ENCODE data around the gene RRM1. TPM values are rescaled to one million over a fixed set of nuclear protein-coding genes. Genes with fewer than 3 reads are reported as not detected.

Gene RRM1
- total and polyA plus RNA-seq, 9 of the 15 experiments (the other 6 are each of a cell fraction or from before 2014, with no cell fraction given): 113 to 270 (median 163) TPM

- TF ChIP-seq VEZF1 (CRISPR knock-in tag; IDR thresholded peaks at IDR 0.05) (no peak), E2F1 (CRISPR knock-in tag; IDR thresholded peaks at IDR 0.05) (no peak), ZBTB33 (CRISPR knock-in tag; IDR thresholded peaks at IDR 0.05) (peak; percentile 47; the same call in 1 of the 2 replicates), CC2D1A (IDR thresholded peaks at IDR 0.05) (peak; percentile 69), ATF1 (CRISPR knock-in tag; IDR thresholded peaks at IDR 0.05) (no peak), ATF1 (tag; IDR thresholded peaks at IDR 0.05) (no peak), ETV6 (IDR thresholded peaks at IDR 0.05; ENCODE audit: borderline replicate concordance in 1 of 2, low read depth in 2 of 2, low read length in 1 of 2) (no peak), ETV6 (CRISPR knock-in tag; IDR thresholded peaks at IDR 0.05; ENCODE audit: borderline replicate concordance) (no peak), SIN3B (IDR thresholded peaks at IDR 0.05; ENCODE audit: low read depth) (0 out of 2 replicates have a peak, but pooled peaks have one; percentile 13), EHMT2 (IDR thresholded peaks at IDR 0.05) (no peak), BHLHE40 (IDR thresholded peaks at IDR 0.05; ENCODE audit: low read length) (no peak), ZNF174 (CRISPR knock-in tag; IDR thresholded peaks at IDR 0.05) (no peak), ZKSCAN3 (CRISPR knock-in tag; IDR thresholded peaks at IDR 0.05) (no peak), STAG1 (CRISPR knock-in tag; IDR thresholded peaks at IDR 0.05; ENCODE audit: borderline replicate concordance) (peak; percentile 78; the same call in 1 of the 2 replicates), YY1 (IDR thresholded peaks at IDR 0.05; ENCODE audit: borderline replicate concordance in 1 of 3, control insufficient read depth in 1 of 3, extremely low read depth in 1 of 3, insufficient read depth in 3 of 3, insufficient read length in 1 of 3, insufficient replicate concordance in 2 of 3, low read depth in 1 of 3, low read length in 2 of 3) (peak; percentile 23 to 91 (median 40)), PRMT5 (CRISPR knock-in tag; IDR thresholded peaks at IDR 0.05) (no peak), ZNF707 (CRISPR knock-in tag; conservative IDR thresholded peaks at IDR 0.05) (no peak), CTCFL (IDR thresholded peaks at IDR 0.05; ENCODE audit: borderline replicate concordance, insufficient read depth, low read depth, low read length, poor library complexity, severe bottlenecking) (no peak), SMARCA4 (IDR thresholded peaks at IDR 0.05) (no peak), ELF2 (CRISPR knock-in tag; IDR thresholded peaks at IDR 0.05) (no peak), KAT2B (IDR thresholded peaks at IDR 0.05; ENCODE audit: low read depth, low read length) (no peak), KAT7 (CRISPR knock-in tag; IDR thresholded peaks at IDR 0.05; ENCODE audit: borderline replicate concordance) (no peak), BDP1 (IDR thresholded peaks at IDR 0.05; ENCODE audit: insufficient read depth, insufficient read length) (no peak)
Measured at GRCh38 chr11:4072668-4073285, 21.8 kb upstream of the RRM1 start (continued).
